ENCODE data around the gene SEPHS2.
"Not testable (repeated sequence)": the region's sequence is repeated elsewhere in the genome, so short reads cannot be mapped to it uniquely, and the experiment has no call there.

SEPHS2 gene

GRCh38 chr16:30397776-30398660 is 47.7 kb downstream of the SEPHS2 start:
- DNase-seq: no peak

GRCh38 chr16:30397056-30397455 is 48.6 kb downstream of the SEPHS2 start:
- DNase-seq: no peak

GRCh38 chr16:30396627-30397026 is 49.0 kb downstream of the SEPHS2 start:
- not testable (repeated sequence) for DNase-seq

- no peak for DNase-seq
Measured at GRCh38 chr16:30395992-30396585, 49.6 kb downstream of the SEPHS2 start.

GRCh38 chr16:30395155-30395991 is 50.3 kb downstream of the SEPHS2 start, which contains the start of gene ZNF48:
Gene ZNF48, plus strand, starts transcription at chr16:30395420. Its CDS starts 375 bp downstream, at chr16:30395795.
- peak; percentile 85 to 94 (median 94) for DNase-seq

- peak in 2 of 3 experiments; percentile 71 to 84 for DNase-seq
Measured at GRCh38 chr16:30394592-30395154, 51.0 kb downstream of the SEPHS2 start.

Measured in NCI-H1417 (cell line).